ENCODE results near the gene LAMA2. TPM values are rescaled to one million over a fixed set of nuclear protein-coding genes. Genes with fewer than 3 reads are reported as not detected.

Gene LAMA2
- total RNA-seq, 1 donor from 2014 or later = 0.23 TPM

- no peak overlapping the region for H3K4me3 Mint-ChIP-seq (ENCODE audit: low read depth)
- no peaks in the 10 kb centered on the region for H3K27me3 Mint-ChIP-seq (ENCODE audit: low read depth)
- H3K4me1 Mint-ChIP-seq (ENCODE audit: low read depth) = no peaks in the 10 kb centered on the region
- intact Hi-C loops (cut with micrococcal nuclease) = no loop called here
- H3K9me3 Mint-ChIP-seq = no peaks in the 10 kb centered on the region
- no peak overlapping the region for H3K27ac Mint-ChIP-seq
- DNase-seq (ENCODE audit: low spot score) = no peak
- H3K36me3 Mint-ChIP-seq (ENCODE audit: low read depth) = no peaks in the 10 kb centered on the region
Observed at GRCh38 chr6:129105793-129106192, 222.9 kb downstream of the LAMA2 start.

- intact Hi-C loops (cut with micrococcal nuclease) = no loop called here
- H3K27ac Mint-ChIP-seq = no peak overlapping the region
- no peak for DNase-seq (ENCODE audit: low spot score)
- H3K9me3 Mint-ChIP-seq = no peaks in the 10 kb centered on the region
- H3K4me3 Mint-ChIP-seq (ENCODE audit: low read depth) = no peak overlapping the region
- no peaks in the 10 kb centered on the region for H3K27me3 Mint-ChIP-seq (ENCODE audit: low read depth)
- H3K36me3 Mint-ChIP-seq (ENCODE audit: low read depth) = no peaks in the 10 kb centered on the region
- no peaks in the 10 kb centered on the region for H3K4me1 Mint-ChIP-seq (ENCODE audit: low read depth)
Observed at GRCh38 chr6:129108337-129108736, 225.4 kb downstream of the LAMA2 start.

GRCh38 chr6:129110690-129111343, 227.9 kb downstream of the LAMA2 start:
- no peaks in the 10 kb centered on the region for H3K9me3 Mint-ChIP-seq
- no peaks in the 10 kb centered on the region for H3K27me3 Mint-ChIP-seq (ENCODE audit: low read depth)
- DNase-seq (ENCODE audit: low spot score) = no peak
- H3K4me3 Mint-ChIP-seq (ENCODE audit: low read depth) = no peak overlapping the region
- intact Hi-C loops (cut with micrococcal nuclease) = no loop called here
- no peaks in the 10 kb centered on the region for H3K36me3 Mint-ChIP-seq (ENCODE audit: low read depth)
- H3K4me1 Mint-ChIP-seq (ENCODE audit: low read depth) = no peaks in the 10 kb centered on the region
- no peak overlapping the region for H3K27ac Mint-ChIP-seq

GRCh38 chr6:129111346-129111745, 228.4 kb downstream of the LAMA2 start:
- Mint-ChIP-seq H3K4me1 (ENCODE audit: low read depth) (no peaks in the 10 kb centered on the region), H3K9me3 (no peaks in the 10 kb centered on the region), H3K36me3 (ENCODE audit: low read depth) (no peaks in the 10 kb centered on the region), H3K27ac (no peak overlapping the region), H3K4me3 (ENCODE audit: low read depth) (no peak overlapping the region), H3K27me3 (ENCODE audit: low read depth) (no peaks in the 10 kb centered on the region)
- DNase-seq (ENCODE audit: low spot score) = no peak
- intact Hi-C loops (cut with micrococcal nuclease) = no loop called here

GRCh38 chr6:129111853-129112252, 228.9 kb downstream of the LAMA2 start:
- Mint-ChIP-seq H3K4me3 (ENCODE audit: low read depth) (no peak overlapping the region), H3K4me1 (ENCODE audit: low read depth) (no peaks in the 10 kb centered on the region), H3K27me3 (ENCODE audit: low read depth) (no peaks in the 10 kb centered on the region), H3K9me3 (no peaks in the 10 kb centered on the region), H3K36me3 (ENCODE audit: low read depth) (no peaks in the 10 kb centered on the region), H3K27ac (no peak overlapping the region)
- no peak for DNase-seq (ENCODE audit: low spot score)
- intact Hi-C loops (cut with micrococcal nuclease) = no loop called here

GRCh38 chr6:129112591-129112990, 229.7 kb downstream of the LAMA2 start:
- H3K36me3 Mint-ChIP-seq (ENCODE audit: low read depth) = no peaks in the 10 kb centered on the region
- no peak overlapping the region for H3K4me3 Mint-ChIP-seq (ENCODE audit: low read depth)
- no peak overlapping the region for H3K27ac Mint-ChIP-seq
- H3K27me3 Mint-ChIP-seq (ENCODE audit: low read depth) = no peaks in the 10 kb centered on the region
- no peak for DNase-seq (ENCODE audit: low spot score)
- H3K9me3 Mint-ChIP-seq = no peaks in the 10 kb centered on the region
- H3K4me1 Mint-ChIP-seq (ENCODE audit: low read depth) = no peaks in the 10 kb centered on the region
- intact Hi-C loops (cut with micrococcal nuclease) = no loop called here

- Mint-ChIP-seq H3K4me1 (ENCODE audit: low read depth) (no peaks in the 10 kb centered on the region), H3K9me3 (no peaks in the 10 kb centered on the region), H3K36me3 (ENCODE audit: low read depth) (no peaks in the 10 kb centered on the region), H3K27me3 (ENCODE audit: low read depth) (no peaks in the 10 kb centered on the region), H3K4me3 (ENCODE audit: low read depth) (no peak overlapping the region), H3K27ac (no peak overlapping the region)
- no peak for DNase-seq (ENCODE audit: low spot score)
- intact Hi-C loops (cut with micrococcal nuclease) = no loop called here
Observed at GRCh38 chr6:129113637-129114036, 230.7 kb downstream of the LAMA2 start.

GRCh38 chr6:129114636-129115391, 231.9 kb downstream of the LAMA2 start:
- no peaks in the 10 kb centered on the region for H3K9me3 Mint-ChIP-seq
- no peak overlapping the region for H3K27ac Mint-ChIP-seq
- intact Hi-C loops (cut with micrococcal nuclease) = no loop called here
- H3K4me3 Mint-ChIP-seq (ENCODE audit: low read depth) = no peak overlapping the region
- DNase-seq (ENCODE audit: low spot score) = no peak
- H3K4me1 Mint-ChIP-seq (ENCODE audit: low read depth) = no peaks in the 10 kb centered on the region
- no peaks in the 10 kb centered on the region for H3K27me3 Mint-ChIP-seq (ENCODE audit: low read depth)
- H3K36me3 Mint-ChIP-seq (ENCODE audit: low read depth) = no peaks in the 10 kb centered on the region

GRCh38 chr6:129115471-129115870, 232.5 kb downstream of the LAMA2 start:
- intact Hi-C loops (cut with micrococcal nuclease) = no loop called here
- H3K36me3 Mint-ChIP-seq (ENCODE audit: low read depth) = no peaks in the 10 kb centered on the region
- no peak for DNase-seq (ENCODE audit: low spot score)
- H3K27me3 Mint-ChIP-seq (ENCODE audit: low read depth) = no peaks in the 10 kb centered on the region
- no peaks in the 10 kb centered on the region for H3K9me3 Mint-ChIP-seq
- no peaks in the 10 kb centered on the region for H3K4me1 Mint-ChIP-seq (ENCODE audit: low read depth)
- no peak overlapping the region for H3K4me3 Mint-ChIP-seq (ENCODE audit: low read depth)
- no peak overlapping the region for H3K27ac Mint-ChIP-seq

GRCh38 chr6:129117355-129117754, 234.4 kb downstream of the LAMA2 start:
- H3K4me1 Mint-ChIP-seq (ENCODE audit: low read depth) = no peaks in the 10 kb centered on the region
- H3K27me3 Mint-ChIP-seq (ENCODE audit: low read depth) = no peaks in the 10 kb centered on the region
- no peak overlapping the region for H3K27ac Mint-ChIP-seq
- H3K4me3 Mint-ChIP-seq (ENCODE audit: low read depth) = no peak overlapping the region
- no peaks in the 10 kb centered on the region for H3K36me3 Mint-ChIP-seq (ENCODE audit: low read depth)
- DNase-seq (ENCODE audit: low spot score) = no peak
- H3K9me3 Mint-ChIP-seq = no peaks in the 10 kb centered on the region
- intact Hi-C loops (cut with micrococcal nuclease) = no loop called here

- intact Hi-C loops (cut with micrococcal nuclease) = no loop called here
- Mint-ChIP-seq H3K27me3 (ENCODE audit: low read depth) (no peaks in the 10 kb centered on the region), H3K4me1 (ENCODE audit: low read depth) (no peaks in the 10 kb centered on the region), H3K36me3 (ENCODE audit: low read depth) (no peaks in the 10 kb centered on the region), H3K4me3 (ENCODE audit: low read depth) (no peak overlapping the region), H3K27ac (no peak overlapping the region), H3K9me3 (no peaks in the 10 kb centered on the region)
- no peak for DNase-seq (ENCODE audit: low spot score)
Observed at GRCh38 chr6:129120856-129121638, 238.1 kb downstream of the LAMA2 start.

- no peaks in the 10 kb centered on the region for H3K27me3 Mint-ChIP-seq (ENCODE audit: low read depth)
Observed at GRCh38 chr6:129124347-129124746, 241.4 kb downstream of the LAMA2 start.

GRCh38 chr6:129130106-129130505, 247.2 kb downstream of the LAMA2 start:
- H3K9me3 Mint-ChIP-seq = no peaks in the 10 kb centered on the region
- no peak overlapping the region for H3K27ac Mint-ChIP-seq
- DNase-seq (ENCODE audit: low spot score) = no peak
- H3K36me3 Mint-ChIP-seq (ENCODE audit: low read depth) = no peaks in the 10 kb centered on the region
- no peak overlapping the region for H3K4me3 Mint-ChIP-seq (ENCODE audit: low read depth)
- H3K4me1 Mint-ChIP-seq (ENCODE audit: low read depth) = no peaks in the 10 kb centered on the region
- intact Hi-C loops (cut with micrococcal nuclease) = no loop called here
- H3K27me3 Mint-ChIP-seq (ENCODE audit: low read depth) = no peaks in the 10 kb centered on the region

More at GRCh38 chr6:129124347-129124746, 241.4 kb downstream of the LAMA2 start:
- DNase-seq (ENCODE audit: low spot score) = no peak
- no peaks in the 10 kb centered on the region for H3K9me3 Mint-ChIP-seq
- H3K4me1 Mint-ChIP-seq (ENCODE audit: low read depth) = no peaks in the 10 kb centered on the region
- H3K36me3 Mint-ChIP-seq (ENCODE audit: low read depth) = no peaks in the 10 kb centered on the region
- intact Hi-C loops (cut with micrococcal nuclease) = no loop called here
- no peak overlapping the region for H3K4me3 Mint-ChIP-seq (ENCODE audit: low read depth)
- H3K27ac Mint-ChIP-seq = no peak overlapping the region
